LHCN-M2 (cell line): ENCODE data around the gene CDKAL1. TPM values are rescaled to one million over a fixed set of nuclear protein-coding genes. Genes with fewer than 3 reads are reported as not detected.
A peak's percentile ranks its signal among the peaks of the same experiment; 100 is the strongest.

Source experiments
- DNase-seq: peaks from one replicate; pipeline ENCODE4 v3.0.0-alpha.2; 2012; ENCODE audit warnings: low read depth
- total RNA-seq: library from RNA; depleted of rRNA; stranded (reverse); fragments of >200 nt; gene quantifications from 2 replicates; pipeline ENCODE4 v1.2.3, GENCODE V29; 2014

The CDKAL1 gene
- total RNA-seq, 1 experiment from 2014 or later = 17.9 TPM

- DNase-seq = no peak
Observed at GRCh38 chr6:21132856-21133838, 598.9 kb downstream of the CDKAL1 start.

- DNase-seq = no peak
Observed at GRCh38 chr6:21133901-21134300, 599.6 kb downstream of the CDKAL1 start.

DNA sequence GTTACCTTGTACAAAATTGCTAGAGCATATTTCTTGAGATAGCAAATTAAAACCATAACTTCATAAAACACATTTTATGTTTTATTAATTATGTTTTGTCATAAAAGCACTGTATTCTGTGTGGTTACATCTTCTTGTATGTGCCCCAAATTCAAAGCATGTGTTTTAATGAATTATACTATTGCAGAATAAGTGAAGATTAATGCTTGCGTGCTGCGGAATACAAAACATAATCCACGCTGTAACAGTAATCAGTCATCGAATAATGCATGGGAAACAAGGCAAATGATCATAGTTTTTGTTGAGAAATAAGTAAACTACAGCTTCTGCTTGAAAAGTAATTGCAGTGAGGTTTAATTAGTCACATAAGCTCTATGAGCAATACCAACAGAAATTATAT lies 600.1 kb downstream of the CDKAL1 start:
- no peak for DNase-seq

DNA sequence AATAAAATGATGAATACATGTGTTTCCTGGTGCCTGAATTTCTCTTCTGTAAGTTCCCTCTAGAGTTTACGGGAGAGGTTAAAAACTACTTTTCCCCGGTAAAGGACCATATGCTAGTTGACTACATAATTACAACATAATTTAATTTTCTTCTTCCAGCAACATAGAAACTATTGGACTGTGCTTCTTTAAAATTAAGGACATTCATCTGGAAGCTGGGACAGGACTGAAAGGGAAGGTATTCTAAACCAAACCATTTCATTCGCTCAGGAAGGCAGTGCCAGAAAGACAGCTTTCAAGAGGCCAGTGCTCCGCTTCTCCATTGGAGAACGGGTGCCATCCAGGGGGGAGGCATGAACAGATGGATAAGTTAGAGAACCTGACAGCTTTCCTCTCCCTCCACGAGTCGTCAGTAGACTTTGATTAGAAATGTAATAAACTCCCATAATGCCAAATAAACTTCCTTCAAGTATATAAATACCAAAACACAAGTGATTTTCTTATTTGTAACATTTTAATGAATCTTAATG lies 601.3 kb downstream of the CDKAL1 start:
- DNase-seq = no peak

GRCh38 chr6:21137700-21138335 lies 603.6 kb downstream of the CDKAL1 start:
- peak; percentile 26 for DNase-seq

GRCh38 chr6:21138336-21139069 lies 604.2 kb downstream of the CDKAL1 start:
- peak; percentile 13 for DNase-seq

DNA sequence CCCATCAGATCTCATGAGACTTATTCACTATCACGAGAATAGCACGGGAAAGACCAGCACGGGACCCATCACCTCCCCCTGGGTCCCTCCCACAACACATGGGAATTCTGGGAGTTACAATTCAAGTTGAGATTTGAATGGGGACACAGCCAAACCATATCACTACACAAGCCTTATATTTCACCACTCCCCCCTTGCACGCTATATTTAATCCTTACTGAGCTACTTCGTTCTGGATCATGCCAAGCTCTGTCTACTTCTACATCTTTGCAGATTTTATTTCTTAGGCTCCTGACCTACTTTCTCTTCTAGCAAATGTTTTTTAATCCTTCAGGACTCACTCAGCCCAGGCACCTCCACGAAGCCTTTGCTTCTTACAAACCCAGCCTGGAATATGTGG lies 606.7 kb downstream of the CDKAL1 start:
- DNase-seq = no peak

GRCh38 chr6:21141616-21142303 lies 607.5 kb downstream of the CDKAL1 start:
- DNase-seq = no peak

GRCh38 chr6:21142741-21143140 lies 608.5 kb downstream of the CDKAL1 start:
- DNase-seq = no peak

GRCh38 chr6:21143645-21144044 lies 609.4 kb downstream of the CDKAL1 start:
- DNase-seq = no peak

DNA sequence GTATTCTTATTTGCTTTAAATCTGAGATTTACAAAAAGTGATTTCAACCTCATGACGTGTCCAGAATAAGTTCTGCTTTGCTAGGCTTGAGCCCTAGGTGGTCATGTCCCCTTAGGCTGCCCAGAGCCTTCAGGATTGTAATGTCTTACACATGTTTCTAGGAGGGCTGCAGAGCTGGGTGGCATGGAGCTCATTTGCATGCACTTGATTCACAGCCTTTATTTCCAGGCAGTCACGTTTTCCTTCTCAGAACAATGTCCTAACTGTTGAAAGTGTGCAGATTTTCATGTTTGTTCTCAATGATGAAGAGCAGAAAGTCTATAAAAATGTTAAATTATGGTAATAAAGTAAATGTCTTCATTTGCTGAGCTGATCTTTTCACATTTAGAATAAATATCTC lies 610.7 kb downstream of the CDKAL1 start:
- DNase-seq = no peak

GRCh38 chr6:21147995-21148394 lies 613.7 kb downstream of the CDKAL1 start:
- no peak for DNase-seq

DNA sequence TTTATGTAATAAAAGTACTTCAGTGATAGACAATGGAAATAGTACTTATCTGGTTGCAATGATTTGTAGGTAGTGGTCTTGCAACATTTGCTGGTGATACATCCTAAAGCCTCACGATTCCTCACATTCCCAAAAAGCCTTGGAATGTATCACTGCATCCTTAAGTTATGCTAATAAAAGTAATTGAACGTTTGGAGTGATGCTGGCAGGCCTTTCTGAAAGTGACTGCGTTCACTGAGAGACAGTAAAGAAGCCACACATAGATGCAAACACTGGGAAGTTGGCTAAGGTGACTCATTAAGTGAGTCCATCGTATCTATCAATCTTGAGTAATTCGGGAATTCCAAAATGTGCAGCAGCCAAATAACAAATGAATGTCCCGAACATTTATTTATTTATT lies 615.2 kb downstream of the CDKAL1 start:
- no peak for DNase-seq

GRCh38 chr6:21150667-21151066 lies 616.4 kb downstream of the CDKAL1 start:
- no peak for DNase-seq

DNA sequence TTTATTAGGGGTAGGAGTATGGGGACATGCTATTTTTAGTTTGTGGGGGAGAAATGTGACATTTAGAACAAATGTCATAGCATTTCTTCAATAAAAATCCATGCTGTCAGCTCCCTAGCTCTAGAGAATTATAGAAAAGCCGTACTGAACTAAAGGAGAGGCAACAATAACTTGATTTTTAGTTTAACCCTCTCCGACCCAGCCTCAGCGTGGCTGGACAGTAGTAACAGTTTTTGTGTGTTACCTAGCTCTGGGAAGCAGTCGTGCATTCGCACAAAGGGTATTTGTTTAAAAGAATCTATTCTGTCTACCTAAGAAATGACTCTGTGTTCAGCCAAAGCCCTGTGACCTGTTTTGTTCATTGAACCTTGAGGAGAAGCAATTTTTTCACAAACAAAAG lies 616.9 kb downstream of the CDKAL1 start:
- DNase-seq = no peak

GRCh38 chr6:21151530-21151929 lies 617.3 kb downstream of the CDKAL1 start:
- DNase-seq = no peak

DNA sequence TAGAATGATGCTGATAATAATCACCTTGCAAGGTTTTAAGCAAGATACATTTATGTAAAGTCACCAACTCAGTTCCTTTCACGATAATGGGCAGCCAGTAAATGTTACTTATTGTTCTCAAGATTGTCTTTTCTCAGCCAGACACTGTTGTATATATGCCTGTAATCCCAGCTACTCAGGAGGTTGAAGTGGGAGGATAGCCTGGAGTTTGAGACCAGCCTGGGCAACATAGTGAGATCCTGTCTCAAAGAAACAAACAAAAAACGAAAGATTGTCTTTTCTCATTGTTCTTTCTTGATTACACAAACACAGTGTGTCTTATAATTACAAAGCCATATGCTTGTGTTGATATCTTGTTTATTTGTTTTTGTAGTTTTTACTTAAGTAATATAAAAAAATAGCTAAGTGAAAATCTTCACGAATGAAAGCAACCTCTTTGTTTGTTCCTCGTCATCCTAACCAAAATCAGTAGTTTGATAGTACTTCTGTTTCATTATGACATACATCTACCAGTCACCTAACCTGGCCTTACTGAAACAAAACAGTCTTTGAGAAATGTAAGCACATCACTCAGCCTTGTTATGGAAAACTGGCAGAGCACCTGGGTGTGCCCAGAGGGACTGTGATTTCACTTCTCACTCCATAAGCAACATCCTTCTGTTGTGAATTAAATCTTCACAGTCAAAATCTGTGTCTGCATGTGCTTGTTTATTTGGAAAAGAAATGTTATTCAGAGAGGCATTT lies 623.1 kb downstream of the CDKAL1 start:
- DNase-seq = no peak

DNA sequence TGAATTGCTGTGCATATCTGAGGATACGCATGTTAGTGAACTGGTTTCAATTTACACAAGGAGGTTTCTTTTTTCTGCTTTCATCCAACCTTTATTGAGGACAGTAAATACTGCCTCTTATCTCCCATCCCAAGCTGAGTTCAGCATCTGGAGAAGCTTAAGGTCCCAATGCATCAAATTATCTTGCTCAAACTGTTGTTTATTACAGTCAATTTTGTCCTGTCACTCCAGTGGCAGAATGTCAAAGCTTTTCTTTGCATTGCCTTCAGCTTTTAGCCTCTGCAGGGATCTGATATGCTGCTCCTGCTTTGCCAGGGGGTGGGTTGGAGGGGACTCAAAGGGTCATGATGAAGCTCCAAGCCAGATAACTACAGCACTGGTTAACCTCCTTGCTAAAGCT lies 623.9 kb downstream of the CDKAL1 start:
- DNase-seq = no peak

GRCh38 chr6:21158873-21159272 lies 624.6 kb downstream of the CDKAL1 start:
- DNase-seq = no peak

DNA sequence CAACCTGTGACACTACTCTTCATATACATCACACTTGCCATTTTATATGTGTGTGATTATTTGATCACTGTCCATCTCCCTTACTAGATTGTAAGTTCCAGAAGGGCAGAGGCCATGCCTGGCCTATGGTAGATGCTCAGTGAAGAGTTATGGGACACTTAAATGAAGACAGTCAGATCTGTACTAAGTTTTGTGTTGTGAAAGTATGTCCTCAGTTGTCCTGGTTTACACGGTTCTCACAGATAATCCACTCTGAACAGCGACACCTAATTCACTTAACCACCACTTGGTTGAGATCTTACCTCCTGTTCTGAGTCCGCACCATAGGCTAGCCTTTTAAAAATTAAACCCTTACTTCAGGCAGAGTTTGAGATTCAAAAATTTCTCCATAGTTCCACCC lies 625.2 kb downstream of the CDKAL1 start:
- no peak for DNase-seq

DNA sequence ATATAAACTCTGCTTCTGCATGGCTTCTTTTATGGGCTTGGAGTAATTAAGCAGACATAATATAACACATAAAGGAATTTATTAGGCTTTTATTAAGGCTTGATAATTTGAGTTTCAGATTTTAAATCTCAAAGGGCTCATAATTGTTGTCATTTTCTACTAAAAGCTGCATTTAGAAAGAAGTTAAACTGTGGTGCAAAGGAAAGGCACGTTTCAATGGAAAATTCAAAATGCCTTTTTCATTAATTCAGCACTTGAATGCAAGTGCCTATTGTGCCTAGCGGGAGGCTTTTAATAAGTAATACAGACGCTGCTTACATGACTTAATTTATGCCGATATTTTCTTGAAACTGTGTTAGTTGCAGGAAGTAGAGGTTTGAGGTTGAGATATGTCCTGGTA lies 627.5 kb downstream of the CDKAL1 start:
- DNase-seq = no peak
